ENCODE results near the gene FGF14. TPM values are rescaled to one million over a fixed set of nuclear protein-coding genes. Genes with fewer than 3 reads are reported as not detected.

Gene FGF14
- total and polyA plus RNA-seq, 2 donors (not counting 3 experiments of a cell fraction or from before 2014, with no cell fraction given): not detected

DNA sequence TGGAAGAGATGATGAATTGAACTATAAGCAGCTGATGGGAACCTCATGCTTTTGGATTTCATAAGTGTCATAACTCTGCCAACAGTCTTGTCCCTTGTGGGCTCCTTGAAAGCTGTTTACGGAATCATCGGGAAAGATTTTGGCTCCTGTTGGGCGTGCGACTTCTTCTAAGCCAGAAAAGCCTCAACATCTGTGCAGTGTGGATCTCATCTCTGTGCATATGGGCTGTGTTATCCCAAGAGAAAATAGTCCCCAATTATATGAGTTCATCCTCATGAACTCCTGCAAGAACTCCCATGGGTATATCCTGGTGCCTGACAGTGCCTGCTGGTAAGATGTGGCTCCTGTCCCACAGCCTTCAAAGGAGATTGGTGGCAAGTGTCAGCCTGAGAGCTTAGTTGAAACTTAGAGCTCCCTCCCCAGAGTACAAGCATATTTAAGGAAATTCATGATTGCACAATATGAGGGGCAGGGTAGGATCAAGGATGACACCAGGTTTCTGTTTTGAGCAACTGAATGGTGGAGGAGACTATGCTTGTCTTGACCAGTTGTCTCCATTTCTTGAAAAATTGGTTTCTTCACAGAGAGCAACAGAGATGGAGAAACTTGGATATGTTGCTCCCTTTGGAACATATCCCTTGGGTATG, 705.9 kb downstream of the FGF14 start:
- H3K9ac ChIP-seq (replicated peaks; ENCODE audit: extremely low read depth, insufficient read depth, low read length): no peak overlapping the region
- no peaks in the 10 kb centered on the region for H3K9me3 ChIP-seq (replicated peaks; ENCODE audit: control insufficient read depth, insufficient read depth, low read length)
- H3K27me3 ChIP-seq (ENCODE audit: control insufficient read depth in 2 of 2, insufficient read depth in 2 of 2, low read length in 2 of 2): no peaks in the 10 kb centered on the region
- FAIRE-seq (no peak), DNase-seq (ENCODE audit: low read depth, low spot score) (no peak)
- dilution Hi-C loops (cut with MboI; ENCODE audit: extremely low pct_ligation_motif_present, low sequenced_read_pairs): no loop called here
- no peak overlapping the region for H3K4me3 ChIP-seq (replicated peaks in 1 of 3; ENCODE audit: insufficient read depth in 1 of 3, low read depth in 1 of 3, low read length in 3 of 3)
- H3K4me2 ChIP-seq (ENCODE audit: insufficient read depth, low read length): no peak overlapping the region
- BruUV-seq (replicated peaks): no TSS peak
- H4K20me1 ChIP-seq (replicated peaks; ENCODE audit: control insufficient read depth, extremely low read depth, insufficient read depth, low read length): no peaks in the 10 kb centered on the region
- H3K4me1 ChIP-seq (ENCODE audit: control insufficient read depth, extremely low read depth, insufficient read depth, low read length): no peaks in the 10 kb centered on the region
- TF ChIP-seq, protein P1, sequence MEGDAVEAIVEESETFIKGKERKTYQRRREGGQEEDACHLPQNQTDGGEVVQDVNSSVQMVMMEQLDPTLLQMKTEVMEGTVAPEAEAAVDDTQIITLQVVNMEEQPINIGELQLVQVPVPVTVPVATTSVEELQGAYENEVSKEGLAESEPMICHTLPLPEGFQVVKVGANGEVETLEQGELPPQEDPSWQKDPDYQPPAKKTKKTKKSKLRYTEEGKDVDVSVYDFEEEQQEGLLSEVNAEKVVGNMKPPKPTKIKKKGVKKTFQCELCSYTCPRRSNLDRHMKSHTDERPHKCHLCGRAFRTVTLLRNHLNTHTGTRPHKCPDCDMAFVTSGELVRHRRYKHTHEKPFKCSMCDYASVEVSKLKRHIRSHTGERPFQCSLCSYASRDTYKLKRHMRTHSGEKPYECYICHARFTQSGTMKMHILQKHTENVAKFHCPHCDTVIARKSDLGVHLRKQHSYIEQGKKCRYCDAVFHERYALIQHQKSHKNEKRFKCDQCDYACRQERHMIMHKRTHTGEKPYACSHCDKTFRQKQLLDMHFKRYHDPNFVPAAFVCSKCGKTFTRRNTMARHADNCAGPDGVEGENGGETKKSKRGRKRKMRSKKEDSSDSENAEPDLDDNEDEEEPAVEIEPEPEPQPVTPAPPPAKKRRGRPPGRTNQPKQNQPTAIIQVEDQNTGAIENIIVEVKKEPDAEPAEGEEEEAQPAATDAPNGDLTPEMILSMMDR (IDR thresholded peaks at IDR 0.05; ENCODE audit: extremely low read depth in 1 of 2, insufficient read depth in 1 of 2, low read depth in 1 of 2, low read length in 2 of 2): no peak
- TF ChIP-seq MYC (IDR thresholded peaks at IDR 0.05; ENCODE audit: low read depth, low read length): no peak
- TF ChIP-seq POLR2AphosphoS5 (IDR thresholded peaks at IDR 0.05; ENCODE audit: insufficient read depth, low read depth, low read length): no peak
- TF ChIP-seq EZH2 (IDR thresholded peaks at IDR 0.05; ENCODE audit: borderline replicate concordance, low read depth, low read length, severe bottlenecking): no peak
- no peak for TF ChIP-seq FOS (IDR thresholded peaks at IDR 0.05; ENCODE audit: borderline replicate concordance, insufficient read depth, low read length)
- TF ChIP-seq, protein P2, sequence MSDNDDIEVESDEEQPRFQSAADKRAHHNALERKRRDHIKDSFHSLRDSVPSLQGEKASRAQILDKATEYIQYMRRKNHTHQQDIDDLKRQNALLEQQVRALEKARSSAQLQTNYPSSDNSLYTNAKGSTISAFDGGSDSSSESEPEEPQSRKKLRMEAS (IDR thresholded peaks at IDR 0.05; ENCODE audit: insufficient read depth, insufficient read length): no peak
- no peak overlapping the region for H3K27ac ChIP-seq (ENCODE audit: insufficient read depth, low read depth, low read length)
- H3K36me3 ChIP-seq (ENCODE audit: control insufficient read depth in 2 of 2, extremely low read depth in 1 of 2, insufficient read depth in 2 of 2, low read length in 2 of 2): no peaks in the 10 kb centered on the region
- no peaks in the 10 kb centered on the region for H3K79me2 ChIP-seq (ENCODE audit: control insufficient read depth, insufficient read depth, low read length)
- H3K9me1 ChIP-seq (replicated peaks; ENCODE audit: control insufficient read depth, extremely low read depth, insufficient read depth, low read length): no peaks in the 10 kb centered on the region
- H2AFZ ChIP-seq (ENCODE audit: low read depth, low read length): no peak overlapping the region
- POLR2A ChIA-PET: no interaction called here
- CTCF ChIA-PET: no interaction called here
- intact Hi-C loops (cut with micrococcal nuclease): no loop called here
